NCI-H1092 treated with DMSO at 0.1 percent for 48 hours (cell line): ENCODE data around the gene SNX9.
"Not testable (repeated sequence)": the region's sequence is repeated elsewhere in the genome, so short reads cannot be mapped to it uniquely, and the experiment has no call there.

Experiments used
- DNase-seq: peaks from one replicate; lab custom pipeline; 2025; lab: John Stamatoyannopoulos, UW

The SNX9 gene

DNA sequence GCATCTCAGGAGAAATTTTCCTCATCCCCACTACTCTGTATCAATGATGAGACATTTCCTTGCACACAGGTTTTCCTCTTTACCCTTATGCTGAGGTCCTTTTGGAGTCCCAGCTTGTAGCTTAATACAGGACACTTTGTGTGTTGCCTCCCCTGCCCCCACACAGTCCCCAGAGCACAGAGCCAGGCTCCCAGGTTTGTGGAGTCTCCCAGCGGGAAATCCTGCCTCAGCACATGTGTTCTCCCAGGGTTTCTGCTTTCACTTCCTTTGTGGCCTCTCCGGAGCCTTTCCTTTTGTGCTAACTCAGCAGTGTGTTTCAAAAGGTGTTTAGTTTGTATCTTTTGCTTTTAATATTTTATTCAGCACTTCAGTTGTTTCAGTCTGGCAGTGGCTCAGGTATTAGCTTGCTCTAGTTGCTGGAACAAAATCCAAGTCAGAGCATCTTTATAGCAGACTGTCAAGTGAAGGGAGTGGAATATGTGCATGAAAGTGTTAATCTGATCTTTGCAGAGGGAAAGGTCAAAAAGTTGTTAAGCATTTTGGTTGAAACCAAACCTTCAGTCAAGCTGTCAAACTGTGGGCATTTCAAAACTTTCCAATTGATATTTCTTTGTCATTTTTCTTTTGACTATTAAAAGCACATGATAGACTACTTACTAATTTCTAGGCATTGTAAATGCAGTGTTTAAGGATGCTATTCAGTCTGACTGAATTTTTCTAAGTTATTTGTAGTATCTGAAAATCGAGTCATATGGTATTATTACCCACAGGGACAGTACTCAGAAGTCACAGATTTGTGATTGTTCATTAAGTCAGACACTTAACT lies 8.6 kb downstream of the SNX9 start:
- DNase-seq, result no peak

DNA sequence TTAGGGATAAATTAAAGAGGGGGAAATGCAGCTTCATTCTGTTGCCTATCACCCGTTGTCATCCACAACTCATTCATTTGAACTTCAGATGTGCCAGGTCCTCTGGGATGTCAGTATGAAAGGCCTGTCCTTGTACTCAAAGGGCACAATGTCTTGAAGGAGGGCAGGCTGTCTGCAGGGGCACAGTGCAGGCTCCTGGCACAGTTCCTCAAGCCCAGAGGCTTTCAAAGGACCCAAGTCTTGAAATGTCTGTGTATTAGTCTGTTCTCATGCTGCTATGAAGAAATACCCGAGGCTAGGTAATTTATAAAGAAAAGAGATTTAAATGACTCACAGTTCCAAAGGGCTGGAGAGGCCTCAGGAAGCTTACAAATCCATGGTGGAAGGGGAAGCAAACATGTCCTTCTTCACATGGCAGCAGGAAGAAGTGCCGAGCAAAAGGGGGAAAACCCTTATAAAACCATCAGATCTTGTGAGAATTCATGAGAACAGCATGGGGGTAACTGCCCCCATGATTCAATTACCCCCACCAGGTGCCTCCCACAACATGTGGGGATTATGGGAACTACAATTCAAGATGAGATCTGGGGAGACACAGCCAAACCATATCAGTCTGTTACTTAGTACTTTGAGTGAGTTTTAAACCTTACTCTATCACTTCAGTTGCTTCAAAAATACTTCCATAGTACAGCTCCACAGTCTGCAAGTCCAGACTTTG lies 9.4 kb downstream of the SNX9 start:
- DNase-seq, result no peak

DNA sequence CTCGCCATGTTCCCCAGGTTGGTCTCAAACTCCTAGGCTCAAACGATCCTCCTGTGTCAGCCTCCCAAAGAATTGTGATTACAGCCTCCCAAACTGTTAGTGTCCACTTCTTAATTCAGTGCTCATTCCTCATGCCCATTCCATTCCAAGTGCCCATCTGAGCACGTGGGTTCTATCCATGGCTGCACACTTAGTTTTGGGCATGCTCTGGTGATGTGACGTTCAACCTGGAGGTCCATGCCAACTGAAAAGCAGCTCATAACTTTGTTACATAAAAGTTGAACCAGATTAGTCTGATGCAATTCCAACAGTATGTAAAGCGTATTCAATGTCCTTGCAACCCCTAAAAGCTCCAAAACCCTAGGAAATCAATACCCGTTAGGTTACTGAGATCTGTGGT lies 11.5 kb downstream of the SNX9 start:
- DNase-seq, result no peak

DNA sequence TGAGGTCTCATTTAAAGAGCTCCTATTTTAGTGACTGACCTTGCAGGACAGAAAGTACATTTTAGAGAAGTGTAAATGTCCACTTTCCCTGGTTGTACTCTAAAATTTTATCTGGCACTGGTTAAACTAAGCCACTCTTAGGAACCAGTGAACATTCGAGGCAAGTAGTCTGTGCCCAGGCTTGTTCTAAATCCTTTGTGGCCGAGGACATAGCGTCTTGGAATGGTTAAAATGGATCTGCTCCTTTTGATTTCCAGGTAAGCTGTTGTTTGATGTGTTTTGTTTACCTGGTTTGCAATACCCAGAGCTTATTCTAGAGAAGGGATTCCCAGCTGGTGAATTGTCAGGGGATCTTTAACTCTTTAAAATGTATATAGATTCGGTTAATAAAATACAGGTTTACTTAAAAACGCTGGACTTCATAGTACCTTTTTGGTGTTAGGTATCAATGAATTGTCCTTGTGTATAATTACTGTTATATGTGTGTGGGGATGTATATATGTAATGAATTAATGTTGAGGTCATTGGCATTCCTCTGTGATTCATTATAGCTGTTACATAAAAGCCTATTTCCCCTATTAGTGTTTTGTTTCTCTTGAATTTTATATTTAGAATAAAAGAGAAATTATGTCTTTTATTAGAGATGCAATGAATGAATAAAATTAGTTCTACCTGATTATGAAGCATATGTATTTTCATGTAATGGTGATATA lies 15.8 kb downstream of the SNX9 start:
- DNase-seq, result no peak

DNA sequence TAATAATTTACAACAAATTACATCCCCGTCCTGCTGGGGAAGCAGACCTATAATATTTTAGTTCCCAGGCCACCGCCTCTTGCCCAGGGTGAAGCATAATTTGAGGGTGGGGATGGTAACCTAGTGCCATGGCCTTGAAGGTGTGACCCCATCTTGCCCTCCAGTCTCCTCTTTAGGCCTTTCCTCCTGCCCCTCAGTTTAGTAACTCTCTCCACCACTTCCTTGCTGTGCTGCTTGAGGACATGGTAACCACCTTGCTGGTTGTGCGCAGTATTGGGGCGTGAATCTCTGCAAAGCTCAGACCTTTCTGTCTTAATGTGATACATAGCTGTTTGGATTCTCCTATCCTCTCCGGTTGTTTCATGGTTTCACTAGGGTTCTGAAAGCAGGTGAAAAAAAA lies 16.6 kb downstream of the SNX9 start:
- no peak for DNase-seq

DNA sequence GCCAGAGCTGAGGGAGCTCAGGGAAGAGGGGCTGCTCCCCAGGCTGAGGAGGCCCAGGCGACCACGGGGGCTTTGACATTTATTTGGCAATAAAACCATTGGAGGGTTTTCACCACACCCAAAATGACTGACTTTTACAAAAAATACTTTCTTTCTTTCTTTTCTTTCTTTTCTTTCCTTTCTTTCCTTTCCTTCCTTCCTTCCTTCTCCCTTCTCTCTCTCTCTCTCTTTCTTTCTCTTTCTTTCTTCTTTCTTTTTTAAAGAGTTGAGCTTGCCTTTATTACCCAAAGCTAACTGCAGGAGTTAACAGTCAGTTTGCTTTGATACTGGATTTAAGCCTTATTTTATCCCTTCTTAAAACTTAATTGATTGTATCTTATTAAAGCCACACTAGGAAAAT lies 17.2 kb downstream of the SNX9 start:
- no peak for DNase-seq

DNA sequence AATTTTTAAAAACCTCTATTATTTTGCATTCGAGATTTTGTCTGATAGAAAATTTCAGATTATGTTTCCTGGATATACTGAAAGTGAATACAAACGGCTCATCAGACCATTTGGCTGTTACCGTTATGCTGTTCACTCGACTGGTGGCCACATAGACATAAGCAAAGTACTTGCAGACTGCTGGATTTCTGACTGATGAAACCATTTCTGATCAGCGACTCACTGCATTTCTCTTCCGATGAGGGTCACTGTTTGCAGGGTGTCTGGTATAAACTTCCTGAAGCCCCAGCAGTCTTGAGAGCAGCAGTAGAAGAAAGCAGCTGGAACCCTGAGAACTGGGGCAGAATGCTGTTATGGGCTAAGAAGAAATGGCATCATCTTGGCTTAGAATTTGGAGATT lies 17.7 kb downstream of the SNX9 start:
- DNase-seq, result no peak

DNA sequence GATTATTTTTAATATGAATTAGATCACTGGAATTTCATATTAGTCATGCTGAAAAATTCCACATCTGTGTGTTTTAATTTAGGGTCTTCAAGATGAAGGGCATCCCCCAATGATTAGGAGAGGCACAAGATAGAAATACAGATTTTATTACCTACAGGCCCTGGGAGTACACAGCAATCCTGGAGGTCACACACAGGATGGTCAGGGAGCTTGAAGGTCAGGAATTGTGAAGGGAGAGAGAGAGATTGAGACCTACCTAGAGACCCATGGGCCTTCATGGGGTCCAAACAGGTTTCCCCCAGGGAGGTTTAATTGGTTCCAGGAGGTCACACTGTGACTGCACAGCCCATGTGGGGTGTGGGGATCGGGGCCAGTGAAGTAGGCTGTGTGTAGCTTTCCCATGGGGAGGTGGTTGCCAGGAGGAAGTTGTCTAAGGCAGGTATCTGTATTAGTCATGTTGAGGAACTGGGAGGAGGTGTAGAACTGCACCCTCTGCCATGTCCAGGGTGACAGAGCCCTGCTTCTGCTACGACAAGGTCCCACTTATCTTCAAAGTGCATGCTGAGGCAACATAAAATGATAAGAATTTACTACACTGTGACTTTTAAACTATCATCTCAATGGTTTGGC lies 18.3 kb downstream of the SNX9 start:
- DNase-seq, result no peak

DNA sequence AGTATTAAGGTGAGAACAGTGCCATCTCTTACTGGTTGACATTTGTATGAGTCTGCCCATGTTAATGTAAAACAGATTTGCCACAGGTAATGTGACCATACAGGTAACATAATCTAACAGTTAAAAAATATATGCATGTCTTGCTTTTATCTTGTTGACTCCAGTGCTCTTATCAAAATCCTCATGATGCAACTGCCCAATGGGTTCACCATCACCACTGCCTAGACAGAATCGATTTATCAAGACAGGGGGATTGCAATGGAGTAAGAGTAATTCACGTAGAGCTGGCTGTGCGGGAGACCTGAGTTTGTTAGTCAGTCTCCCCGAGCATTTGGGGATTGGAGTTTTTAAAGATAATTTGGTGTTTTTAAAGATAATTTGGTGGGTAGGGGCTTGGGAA lies 19.2 kb downstream of the SNX9 start:
- no peak for DNase-seq

DNA sequence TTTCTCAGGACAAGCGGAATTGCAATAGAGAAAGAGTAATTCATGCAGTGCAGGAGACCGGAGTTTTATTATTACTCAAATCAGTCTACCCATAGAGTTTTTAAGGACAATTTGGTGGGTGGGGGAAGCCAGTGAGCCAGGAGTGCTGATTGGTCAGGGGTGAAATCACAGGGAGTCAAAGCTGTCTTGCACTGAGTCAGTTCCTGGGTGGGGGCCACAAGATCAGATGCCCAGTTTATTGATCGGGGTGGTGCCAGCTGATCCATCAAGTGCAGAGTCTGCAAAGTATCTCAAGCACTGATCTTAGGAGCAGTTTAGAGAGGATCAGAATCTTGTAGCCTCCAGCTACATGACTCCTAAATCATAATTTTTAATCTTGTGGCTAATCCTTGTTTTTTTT lies 21.1 kb downstream of the SNX9 start:
- not testable (repeated sequence) for DNase-seq

DNA sequence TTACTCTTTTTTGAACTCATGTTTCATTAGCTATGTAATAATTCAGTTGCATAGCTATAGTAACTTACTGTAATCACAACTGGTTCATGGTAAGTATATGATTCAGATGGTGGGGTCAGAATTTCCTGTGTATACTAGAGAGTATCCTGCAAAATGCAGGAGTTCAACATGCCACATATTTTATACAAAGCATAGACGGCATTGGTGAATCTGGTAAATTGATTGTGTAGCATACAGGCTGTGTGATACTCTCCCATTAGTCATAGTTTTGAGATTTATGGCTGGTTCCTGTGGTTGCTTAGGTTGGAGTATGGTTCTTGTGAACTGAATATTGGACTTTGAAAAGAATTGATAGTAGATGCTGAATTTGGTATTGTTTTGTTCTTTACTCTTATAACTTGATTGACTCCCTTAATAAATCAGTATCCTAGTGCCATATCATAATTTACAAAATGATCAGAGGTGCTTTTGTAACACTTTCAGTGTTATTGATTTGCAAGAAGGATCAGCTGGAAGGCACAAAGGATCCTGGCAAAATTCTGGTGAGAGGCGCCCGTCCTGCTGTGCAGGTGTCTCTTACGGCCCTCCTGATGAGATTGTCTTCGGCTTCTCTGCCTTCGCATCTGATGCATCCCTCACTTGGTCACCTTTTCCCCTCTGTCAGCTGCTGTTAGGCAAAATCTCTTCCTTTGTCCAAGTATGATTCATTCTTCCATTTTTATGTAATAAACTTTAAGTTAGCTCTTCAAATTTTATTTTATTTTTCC lies 22.6 kb downstream of the SNX9 start:
- DNase-seq, result no peak

DNA sequence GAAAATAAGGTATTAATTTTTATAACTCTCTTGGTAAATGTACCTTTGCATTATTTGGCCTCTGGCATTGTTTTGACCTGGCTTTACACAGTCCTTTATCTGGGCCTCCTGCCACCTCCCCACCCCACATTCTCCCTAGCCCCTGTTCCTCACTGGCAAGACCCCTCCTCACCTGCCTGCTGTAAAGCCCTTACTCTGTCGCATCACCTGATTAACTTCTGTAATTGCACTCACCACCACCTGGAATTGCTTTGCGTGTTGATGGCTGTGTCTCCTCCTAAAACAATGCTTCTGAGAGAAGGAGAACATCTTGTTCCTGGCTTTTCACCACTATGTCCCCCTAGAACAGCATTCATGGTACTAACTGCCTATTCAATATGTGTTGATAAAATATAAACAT lies 24.8 kb downstream of the SNX9 start:
- no peak for DNase-seq

DNA sequence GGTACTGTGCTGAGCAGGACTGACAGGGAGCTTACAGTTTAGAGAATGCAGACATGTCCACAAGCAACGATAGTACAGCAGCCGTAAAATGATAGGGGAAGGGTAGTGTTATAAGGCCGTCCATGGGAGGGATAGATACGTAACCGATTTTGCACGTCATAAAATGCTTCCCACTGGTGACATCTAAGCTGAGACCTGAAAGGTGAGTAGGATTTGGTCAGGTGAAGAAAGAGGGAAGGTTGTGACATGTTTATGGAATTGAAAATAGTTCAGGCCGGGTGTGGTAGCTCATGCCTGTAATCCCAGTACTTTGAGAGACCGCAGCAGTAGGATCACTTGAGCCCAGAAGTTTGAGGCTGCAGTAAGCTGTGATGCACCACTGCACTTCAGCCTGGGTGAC lies 25.6 kb downstream of the SNX9 start:
- DNase-seq, result no peak

DNA sequence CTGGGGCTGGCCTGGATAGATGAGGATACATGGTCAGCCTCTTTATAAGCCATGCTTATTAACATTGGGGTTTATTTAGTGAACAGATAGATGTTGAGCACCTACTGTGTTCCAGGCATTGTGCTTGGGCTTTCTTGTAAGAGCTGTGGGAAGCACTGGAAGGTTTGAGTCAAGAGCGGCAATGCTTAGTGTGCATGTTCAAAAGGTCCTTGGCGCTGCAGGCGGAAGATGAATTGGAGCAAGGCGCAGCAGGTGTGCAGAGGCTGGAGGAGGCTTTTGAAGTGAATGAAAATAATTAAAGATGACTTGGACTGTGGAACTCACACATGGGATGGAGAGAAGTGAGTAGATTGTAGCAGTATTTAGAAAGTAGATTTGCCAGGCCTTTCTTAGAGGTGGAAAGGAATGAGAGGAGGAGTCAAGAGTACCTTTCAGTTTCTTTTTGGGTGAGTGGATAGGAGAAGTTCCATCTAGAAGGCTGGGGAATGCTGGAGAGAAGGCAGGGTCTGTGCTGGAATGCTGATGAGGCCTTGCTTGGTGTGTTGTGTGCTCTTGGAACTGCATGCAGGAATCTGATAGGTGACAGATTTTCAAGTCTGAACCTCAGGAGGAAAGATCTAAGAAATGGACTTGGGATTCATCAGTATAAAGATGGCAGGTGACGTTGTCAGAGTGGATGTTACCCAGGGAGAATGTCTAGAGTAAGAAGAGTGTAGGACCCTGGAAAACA lies 26.4 kb downstream of the SNX9 start:
- DNase-seq, result no peak

DNA sequence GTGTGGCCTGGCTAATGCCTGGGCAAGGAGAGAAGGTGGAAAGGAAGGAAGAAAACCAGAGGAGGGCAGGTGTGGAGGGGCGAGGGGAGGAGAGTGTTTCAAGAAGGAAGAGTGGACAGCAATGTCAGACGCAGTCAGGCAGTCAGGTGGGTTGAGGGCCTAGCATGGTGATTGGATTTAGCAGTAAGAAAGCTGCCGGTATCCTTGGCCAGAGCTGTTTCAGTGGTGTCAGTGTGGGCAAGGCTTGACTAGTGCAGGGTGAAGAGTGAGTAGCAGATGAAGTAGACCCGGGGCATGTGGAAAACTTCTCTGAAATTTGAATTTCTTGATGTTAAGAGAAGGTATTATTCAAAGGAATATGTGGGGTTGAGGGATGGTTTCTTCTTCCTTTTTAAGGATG lies 27.0 kb downstream of the SNX9 start:
- DNase-seq, result no peak

DNA sequence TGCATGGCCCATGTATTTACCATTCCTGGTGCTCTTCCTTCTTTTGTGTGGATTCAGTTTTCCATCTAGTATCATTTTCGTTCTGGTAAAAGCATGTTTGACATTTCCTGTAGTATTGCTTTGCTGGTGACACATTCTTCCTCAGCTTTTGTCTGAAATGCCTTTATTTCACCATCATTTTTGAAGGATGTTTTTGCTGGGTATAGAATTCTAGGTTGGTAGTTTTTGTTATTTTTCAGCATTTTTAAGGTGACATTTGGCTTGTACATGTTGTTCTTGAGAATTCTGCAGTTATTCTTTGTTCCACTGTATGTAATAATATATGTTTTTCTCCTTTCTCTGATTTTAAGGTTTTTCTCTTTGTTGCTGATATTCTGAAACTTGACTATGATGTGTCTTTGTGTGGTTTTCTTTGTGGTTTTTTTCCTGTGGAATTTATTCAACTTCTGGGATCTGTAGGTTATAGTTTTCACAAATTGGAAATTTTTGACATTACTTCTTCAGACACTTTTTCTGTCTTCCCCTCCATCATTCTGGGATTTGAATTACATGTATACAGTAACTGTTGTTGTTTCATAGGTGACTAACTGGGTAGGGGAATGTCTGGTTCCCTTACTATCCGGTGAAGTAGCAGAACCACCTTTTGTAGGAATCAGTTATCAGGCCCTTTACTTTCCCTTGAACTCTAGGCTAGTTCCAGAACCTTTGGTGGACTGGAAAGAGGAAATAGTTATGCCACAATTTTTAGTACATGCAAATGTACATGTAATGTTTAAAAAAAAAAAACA lies 30.2 kb downstream of the SNX9 start:
- DNase-seq, result no peak

DNA sequence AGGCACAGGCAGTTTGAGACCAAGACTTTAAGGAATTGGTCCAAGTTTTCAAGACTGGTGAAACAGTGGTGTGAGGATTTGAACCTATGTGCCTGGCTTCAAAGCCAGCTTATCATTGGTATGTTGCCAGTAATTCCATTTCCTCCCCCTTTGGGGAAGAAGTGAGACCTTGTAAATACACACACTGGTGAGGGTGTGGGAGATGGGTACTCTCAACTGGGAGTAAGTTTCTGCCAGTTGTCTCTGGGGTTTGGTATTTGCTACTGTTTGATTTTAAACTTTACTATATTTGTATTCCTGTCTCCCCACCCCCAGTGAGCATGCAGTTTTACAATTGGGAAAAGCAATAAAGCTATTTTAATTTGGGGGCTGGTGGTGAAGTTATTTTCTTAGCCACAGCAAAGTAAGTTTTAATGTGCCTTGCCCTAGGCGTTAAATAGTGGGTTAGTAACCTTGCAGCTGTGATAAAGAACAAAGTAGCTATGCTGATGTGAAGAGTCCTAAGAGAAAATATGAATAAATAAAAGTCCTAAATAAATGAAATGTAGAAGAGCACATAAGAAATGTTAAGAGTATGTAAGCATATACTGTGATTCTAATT lies 31.0 kb downstream of the SNX9 start:
- DNase-seq, result no peak

DNA sequence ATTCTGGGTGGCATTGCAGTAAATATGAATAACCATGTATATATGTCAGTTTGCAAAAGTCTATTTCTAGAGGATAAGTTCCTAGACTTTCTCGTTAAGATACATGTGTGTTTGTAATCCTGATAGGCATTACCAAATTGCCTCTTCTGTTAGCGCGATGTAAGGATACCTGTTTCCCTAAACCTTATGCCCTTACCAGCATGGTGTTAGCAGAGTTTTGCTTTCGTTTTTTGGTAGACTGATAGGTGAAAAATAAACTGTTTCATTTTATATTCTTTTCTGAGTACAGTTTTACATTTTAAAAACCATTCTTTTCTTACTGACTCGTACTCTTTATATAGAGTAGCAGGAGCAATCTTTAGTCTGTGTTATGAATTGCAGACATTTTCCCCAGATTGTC lies 32.3 kb downstream of the SNX9 start:
- DNase-seq, result no peak

DNA sequence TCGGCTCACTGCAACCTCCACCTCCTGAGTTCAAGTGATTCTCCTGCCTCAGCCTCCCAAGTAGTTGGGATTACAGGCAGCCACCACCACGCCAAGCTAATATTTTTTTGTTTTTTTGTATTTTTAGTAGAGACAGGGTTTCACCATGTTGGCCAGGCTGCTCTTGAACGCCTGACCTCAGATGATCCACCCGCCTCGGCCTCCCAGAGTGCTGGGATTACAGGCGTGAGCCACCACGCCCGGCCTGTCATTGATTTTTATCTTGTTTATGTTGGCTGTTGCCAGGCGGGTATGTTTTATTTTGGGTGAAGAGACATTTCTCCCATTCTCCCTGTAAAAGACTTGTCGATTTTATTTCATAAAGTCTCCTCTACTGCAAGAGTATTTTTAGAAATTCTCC lies 32.8 kb downstream of the SNX9 start:
- DNase-seq, result not testable (repeated sequence)

DNA sequence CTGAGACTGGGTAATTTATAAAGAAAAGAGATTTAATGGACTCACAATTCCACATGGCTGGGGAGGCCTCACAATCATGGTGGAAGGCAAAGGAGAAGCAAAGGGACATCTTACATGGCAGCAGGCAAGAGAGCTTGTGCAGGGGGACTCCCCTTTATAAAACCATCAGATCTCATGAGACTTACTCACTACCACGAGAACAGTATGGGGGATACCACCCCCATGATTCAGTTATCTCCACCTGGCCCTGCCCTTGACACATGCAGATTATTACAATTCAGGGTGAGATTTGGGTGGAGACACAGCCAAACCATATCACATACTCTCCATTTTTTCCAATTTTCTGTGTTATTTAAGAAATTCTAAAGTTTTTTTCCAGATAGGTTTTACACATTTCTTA lies 35.6 kb downstream of the SNX9 start:
- not testable (repeated sequence) for DNase-seq
